GM18907 (cell line): ENCODE measurements around the gene NAPSA.

Experiments
- ATAC-seq: cut with Tn5 transposase; IDR thresholded peaks from one replicate; pipeline ENCODE4 v1.9.1; 2021; ENCODE audit warnings: mild to moderate bottlenecking, moderate library complexity; ENCODE audit not compliant: unreplicated experiment

The NAPSA gene

DNA sequence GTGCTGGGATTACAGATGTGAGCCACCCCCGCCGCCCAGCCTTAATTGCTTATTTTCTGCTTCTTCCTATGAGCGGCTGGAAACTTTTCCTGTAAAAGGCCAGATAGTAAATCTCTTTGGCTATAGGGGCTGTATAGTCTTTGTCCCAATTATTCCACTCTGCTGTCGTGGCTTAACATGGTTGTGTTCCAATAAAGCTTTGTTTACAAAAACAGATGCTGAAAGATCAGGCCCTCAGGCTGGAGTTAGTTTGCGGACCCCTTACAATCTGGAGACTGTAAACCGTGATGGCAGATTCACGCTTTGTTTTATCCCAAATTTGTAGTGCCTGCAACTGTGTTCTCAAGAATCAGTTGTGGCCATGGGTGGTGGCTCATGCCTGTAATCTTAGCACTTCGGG, 47.0 kb downstream of the NAPSA start:
- no peak for ATAC-seq

DNA sequence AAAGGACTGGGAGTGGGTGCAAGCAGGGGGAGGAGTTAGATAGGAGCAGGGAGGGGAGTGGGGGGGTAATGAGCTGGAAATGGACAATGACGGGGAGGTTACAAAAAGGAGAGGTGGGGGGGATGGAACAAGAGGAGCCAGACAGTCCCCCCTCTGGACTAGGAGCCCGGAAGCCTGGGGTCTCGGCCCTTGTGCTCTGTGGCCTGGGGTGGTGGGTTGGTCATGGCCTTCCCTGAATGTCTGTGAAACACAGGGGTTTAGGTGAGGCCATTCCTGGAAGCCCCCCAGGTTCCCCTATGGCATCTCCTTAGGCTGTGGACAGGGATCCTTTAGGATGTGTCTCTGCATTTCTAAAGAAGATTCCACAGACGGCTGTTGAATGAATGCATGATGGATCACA, 48.3 kb downstream of the NAPSA start:
- no peak for ATAC-seq

DNA sequence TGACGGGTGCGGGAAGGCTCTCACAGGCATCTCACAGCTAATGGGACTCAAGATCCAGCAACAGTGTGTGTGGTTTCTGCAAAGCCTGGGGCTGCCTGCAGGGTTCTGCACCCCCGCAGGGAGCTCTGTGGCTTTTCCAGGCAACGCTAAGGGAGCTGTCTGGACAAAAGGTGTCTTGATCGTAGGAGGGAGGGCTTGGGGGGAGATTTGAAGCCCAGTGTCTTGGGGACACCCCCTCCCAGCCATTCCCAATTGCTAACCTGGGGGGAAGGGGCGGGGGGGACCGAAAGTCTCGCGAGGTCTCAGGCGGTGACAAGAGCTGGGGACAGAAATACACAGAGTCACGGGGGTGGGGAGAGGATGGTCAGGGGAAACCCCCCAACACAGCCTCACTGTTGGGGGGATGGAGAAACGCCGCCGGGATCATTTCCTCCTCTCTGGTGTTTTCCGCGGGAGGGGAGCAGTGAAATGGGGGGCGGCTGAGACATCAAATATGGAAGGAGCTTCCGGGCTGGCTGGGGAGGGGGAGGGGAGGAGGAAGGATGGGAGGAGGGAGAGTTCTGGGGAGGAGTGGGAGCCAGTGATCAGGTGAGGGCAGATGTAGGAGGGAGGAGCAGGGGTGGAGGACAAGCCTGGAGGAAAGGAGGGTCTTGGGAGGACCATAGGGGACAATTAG, 49.5 kb downstream of the NAPSA start:
- no peak for ATAC-seq

DNA sequence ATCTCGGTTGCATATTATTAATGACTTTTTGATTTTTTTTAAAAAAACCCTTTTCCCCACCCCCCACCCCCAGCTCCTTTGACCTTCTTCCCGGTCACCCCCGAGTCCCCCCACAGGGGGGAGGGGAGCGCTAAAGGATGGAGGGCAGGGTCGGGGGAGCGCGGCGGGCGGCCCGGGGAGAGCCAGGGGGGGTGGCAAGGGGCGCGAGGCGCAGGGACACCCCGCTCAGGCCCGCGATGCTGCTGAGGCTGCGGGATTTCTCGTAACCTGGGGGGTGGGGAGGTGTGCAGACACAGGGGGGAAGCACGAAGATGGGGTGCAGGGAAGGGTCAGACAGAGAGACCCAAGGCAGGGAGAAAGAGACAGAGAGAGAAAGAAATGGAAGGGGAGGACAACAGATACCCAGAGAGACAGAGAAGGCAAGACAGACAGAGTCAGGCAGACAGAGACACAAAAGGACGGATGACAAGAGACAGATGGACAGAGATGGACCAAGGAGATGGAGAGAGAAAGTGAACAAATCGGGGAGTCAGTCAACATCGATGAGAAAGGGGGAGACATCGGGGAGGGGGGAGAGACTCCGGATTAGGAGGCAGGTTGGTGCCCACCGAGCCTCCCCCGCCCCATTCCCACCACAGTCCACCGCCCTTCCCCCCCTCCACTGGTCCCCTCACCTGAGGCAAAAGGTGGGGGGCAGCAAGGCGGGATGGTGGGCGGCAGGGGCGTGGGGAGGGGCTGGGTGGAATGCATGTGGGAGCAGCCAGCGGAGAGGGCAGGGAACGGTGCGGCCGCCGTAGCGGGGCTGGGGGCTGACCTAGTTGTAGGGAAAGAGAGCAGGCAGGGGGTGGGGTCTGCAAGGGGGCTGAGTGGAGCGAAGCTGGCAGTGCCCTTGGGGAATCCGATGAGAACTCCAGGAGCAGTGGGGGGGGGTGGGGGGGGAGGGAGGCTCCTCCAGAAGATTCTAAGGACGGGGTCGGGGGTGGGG, 50.4 kb downstream of the NAPSA start:
- ATAC-seq = no peak

DNA sequence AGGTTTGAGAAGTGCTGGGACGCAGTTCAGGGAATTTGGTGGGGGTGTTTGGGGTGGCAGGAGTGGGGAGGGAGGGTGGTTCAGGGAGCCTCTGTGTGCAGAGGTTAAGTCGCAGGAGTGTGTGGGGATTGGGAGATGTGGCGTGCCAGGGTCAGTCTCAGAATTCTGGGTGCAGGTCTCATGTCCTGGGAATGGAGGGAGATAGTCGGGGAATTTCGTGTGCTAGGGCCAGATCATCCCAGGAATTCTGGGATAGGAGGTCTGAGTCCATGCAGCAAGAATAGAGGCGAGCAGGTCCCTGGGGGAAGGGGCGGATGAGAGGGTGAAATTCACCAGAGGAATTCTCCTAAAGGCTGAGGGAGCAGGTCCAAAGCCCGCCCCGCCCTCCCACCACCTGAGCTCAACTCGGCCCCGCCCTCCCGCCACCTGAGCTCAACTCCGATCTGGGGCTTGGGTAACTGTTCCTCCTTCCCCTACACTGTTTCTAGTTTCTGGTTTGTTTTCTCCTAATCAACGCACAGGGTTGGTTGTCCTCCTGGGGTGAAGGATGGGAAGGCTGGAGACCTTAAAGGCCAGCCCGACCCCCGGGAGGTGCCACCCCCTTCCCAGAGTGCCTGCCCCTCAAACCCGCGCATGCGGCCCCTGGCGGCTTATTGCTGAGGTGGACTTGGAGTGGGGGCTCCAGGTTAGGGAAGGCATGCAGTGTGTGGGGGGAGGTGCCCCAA, 51.5 kb downstream of the NAPSA start:
- ATAC-seq = no peak

DNA sequence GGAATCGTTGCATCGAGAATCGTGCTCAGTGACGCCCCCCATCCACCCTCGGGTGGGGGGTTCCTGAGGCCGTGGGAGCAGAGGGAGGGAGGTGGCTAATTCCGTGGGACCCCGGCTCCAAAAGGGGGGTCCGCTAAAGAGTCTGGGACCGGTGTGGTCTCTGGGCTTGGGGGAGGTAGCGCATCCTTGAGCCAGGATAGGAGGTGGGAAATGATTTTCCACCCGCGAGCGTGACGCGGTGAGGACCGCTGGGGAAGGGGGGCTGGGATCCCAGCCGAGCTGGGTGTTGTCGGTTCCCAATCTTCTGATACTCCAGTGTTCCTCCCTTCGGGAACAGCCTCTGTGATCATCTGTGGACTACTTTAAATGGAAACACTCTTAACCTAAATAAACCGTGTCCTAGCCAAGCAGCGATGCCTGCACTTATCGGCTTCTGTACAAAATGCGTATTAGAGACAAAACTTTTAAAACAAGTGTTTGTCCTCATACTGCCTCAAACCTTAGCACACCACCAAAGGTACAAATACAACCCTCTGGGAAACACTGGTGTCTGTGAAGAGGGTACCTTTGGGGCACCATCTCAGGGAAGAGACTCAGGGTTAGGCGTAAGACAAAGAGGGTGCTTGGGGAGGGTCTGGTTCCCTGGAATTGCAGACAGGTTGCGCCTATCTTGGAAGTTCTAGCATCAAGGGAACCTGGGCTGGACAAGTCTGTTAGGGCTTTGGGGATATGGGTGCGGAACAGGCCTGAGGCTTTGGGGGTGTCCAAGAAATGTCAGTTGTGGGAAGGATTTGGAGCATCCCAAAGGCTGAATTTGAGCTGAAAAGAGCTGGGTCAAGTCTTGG, 52.2 kb downstream of the NAPSA start:
- ATAC-seq = no peak

DNA sequence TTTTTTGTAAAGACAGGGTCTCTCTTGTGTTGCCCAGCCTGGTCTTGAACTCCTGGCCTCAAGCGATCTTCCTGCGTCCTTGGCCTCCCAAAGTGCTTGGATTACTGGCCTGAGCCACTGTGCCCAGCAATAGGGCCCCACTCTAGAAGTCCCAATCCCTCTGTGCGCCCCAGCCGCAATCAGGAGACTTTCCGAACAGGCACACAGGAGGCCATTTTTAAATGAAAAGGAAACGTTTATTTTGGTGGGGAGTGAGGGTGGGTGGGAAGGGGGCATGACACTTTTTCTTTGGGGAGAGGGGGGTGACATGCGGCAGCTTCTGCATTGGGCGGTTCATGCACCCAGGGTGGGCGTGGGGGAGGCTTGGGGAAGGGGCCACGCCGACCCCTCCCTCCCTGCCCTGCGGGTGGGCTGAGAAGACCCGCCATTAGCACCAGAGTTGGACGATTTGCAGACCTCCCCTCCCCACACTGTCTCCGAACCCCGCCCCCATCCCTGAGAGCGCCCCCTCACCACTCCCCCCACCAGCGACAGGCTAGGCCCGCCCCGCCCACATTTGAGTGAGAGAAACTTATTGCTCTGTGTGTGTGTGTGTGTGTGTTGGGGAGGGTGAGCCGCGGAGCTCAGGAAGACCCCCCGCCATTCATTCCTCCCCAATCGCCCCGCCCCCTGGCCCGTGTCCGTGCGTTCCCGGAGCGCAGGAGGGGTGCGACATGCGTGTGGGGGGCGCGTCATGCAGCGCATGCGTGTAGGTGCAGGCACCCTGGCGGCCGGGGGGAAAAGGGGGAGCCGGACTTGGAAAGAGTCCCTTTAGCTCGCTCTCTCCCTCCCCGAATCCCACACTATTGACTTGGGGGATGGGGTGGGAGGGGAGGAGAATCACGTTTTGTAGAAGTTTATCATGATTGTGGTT, 53.5 kb downstream of the NAPSA start:
- no peak for ATAC-seq

DNA sequence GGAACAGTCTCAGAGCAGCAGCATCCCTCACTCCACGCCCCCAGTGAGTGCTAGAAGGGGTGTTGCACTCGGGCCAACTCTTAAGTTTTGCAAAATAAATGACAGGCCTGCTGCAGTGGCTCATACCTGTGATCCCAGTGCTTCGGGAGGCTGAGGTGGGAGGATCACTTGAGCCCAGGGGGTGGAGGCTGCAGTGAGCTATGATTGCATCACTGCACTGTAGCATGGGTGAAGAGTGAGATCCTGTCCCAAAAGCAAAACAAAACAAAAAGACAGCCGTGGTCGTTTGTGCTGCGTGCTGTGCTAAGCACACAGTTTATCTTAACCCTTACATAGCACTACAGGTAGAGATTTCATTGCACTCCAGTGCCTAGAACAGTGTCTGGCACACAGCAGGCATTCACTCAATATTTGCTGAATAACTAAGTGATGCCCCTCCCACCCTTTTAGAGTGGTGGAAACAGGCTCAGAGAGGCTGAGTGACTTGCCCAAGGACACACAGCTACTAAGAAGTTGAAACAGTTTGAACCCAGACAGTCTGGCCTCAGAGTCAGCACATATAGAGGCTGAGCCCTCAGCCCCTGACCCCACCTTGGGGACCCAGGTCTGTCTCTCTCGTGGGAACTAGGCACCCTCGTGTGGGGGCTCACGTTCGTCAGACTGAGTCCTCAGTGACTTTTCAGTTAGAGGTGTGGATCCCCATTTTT, 54.5 kb downstream of the NAPSA start:
- ATAC-seq = no peak

DNA sequence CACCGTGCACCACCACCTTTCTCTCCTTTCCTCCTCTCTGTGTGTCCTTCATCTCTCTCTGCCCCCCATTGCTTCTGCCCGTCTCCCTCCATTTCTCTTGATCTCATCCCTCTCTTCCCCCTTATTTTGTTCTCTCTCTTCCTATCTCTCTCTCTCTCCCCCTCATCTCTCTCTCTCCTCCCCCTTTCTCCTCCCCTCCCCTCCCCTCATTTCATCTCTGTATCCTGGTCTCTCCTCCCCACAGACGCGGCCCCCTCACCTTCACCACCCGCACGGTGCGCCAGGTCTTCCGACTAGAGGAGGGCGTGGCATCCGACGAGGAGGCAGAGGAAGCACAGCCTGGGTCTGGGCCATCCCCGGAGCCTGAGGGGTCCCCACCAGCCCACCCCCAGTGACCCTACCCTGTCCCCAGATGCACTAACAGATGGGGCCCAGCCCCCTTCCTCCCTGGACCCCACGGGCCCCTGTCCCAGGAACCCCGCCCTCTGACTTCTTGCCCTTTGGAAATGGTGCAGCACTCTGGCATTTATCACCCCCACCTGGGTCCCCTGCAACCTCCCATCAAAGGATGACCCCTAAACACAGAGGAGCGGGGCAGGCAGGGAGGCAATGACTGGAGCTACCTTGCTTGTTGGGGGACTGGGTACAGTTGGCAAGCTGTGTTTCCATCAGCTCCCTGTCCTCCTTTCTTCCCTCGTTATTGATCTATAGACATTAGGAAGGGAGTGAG, 55.9 kb downstream of the NAPSA start:
- no peak for ATAC-seq

DNA sequence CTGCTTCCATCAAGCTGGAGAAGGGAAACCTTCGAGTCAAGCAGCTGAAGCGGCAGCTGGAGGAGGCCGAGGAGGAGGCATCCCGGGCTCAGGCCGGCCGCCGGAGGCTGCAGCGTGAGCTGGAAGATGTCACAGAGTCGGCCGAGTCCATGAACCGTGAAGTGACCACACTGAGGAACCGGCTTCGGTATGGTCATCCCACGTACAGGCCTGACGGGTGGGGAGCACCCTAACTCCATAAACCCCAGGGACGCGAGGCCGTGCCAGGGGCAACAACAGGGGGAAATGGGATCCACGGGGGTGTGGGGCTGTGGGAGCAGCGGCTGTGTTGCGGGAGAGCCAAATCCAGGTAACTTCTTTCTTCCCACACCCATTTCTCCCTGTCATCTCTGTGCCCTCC, 56.4 kb downstream of the NAPSA start:
- no peak for ATAC-seq
